Fibroblast of mammary gland (primary cell): ENCODE data around the gene INIP.

Source experiments
- DNase-seq: peaks from one replicate; pipeline ENCODE4 v3.0.0-alpha.2; 2010; ENCODE audit warnings: low read depth
- H3K4me3 ChIP-seq: 2 replicates; pipeline ENCODE4 v1.5.1; 2011; ENCODE audit warnings: low read depth, mild to moderate bottlenecking, low read length, moderate library complexity; ENCODE audit not compliant: control insufficient read depth
- CTCF ChIP-seq: conservative IDR thresholded peaks from 2 replicates; pipeline ENCODE4 v1.5.1; 2011; ENCODE audit warnings: low read depth, low read length, inconsistent platforms; ENCODE audit not compliant: control insufficient read depth, insufficient read depth

INIP gene

GRCh38 chr9:112717661-112718331 lies at the start of gene INIP:
TSS of gene INIP (minus strand) at chr9:112718117. CDS start at chr9:112716485, 1,632 bp downstream.
- TF ChIP-seq CTCF = no peak
- H3K4me3 ChIP-seq = peak within 1 kb of the TSS; percentile 98
- peak; percentile 94 for DNase-seq

- H3K4me3 ChIP-seq = no peak overlapping the region
- TF ChIP-seq CTCF = no peak
- DNase-seq = no peak
These were observed 47.4 kb upstream of the INIP start for GRCh38 chr9:112765281-112765680.

GRCh38 chr9:112764837-112765236 lies 46.9 kb upstream of the INIP start:
- H3K4me3 ChIP-seq = no peak overlapping the region
- DNase-seq = no peak
- no peak for TF ChIP-seq CTCF

- TF ChIP-seq CTCF = no peak
- H3K4me3 ChIP-seq = no peak overlapping the region
- peak; percentile 90 for DNase-seq
These were observed 46.4 kb upstream of the INIP start for GRCh38 chr9:112764344-112764743.

- DNase-seq = no peak
- TF ChIP-seq CTCF = no peak
- no peak overlapping the region for H3K4me3 ChIP-seq
These were observed 45.0 kb upstream of the INIP start for GRCh38 chr9:112762726-112763518.

GRCh38 chr9:112761912-112762655 lies 44.2 kb upstream of the INIP start:
- no peak for TF ChIP-seq CTCF
- H3K4me3 ChIP-seq = no peak overlapping the region

More at GRCh38 chr9:112761912-112762655, 44.2 kb upstream of the INIP start:
- peak; percentile 74 for DNase-seq
